Kidney epithelial cell (primary cell): ENCODE results near the gene SLC35F5. TPM values are rescaled to one million over a fixed set of nuclear protein-coding genes. Genes with fewer than 3 reads are reported as not detected.

ENCODE experiments used
- DNase-seq: peaks from one replicate; pipeline ENCODE4 v3.0.0-alpha.2; 2010; ENCODE audit warnings: low read depth
- H3K27me3 ChIP-seq: 2 replicates; pipeline ENCODE4 v1.6.0; 2011; ENCODE audit warnings: low read length; ENCODE audit not compliant: control insufficient read depth, insufficient read depth
- H3K36me3 ChIP-seq: 2 replicates; pipeline ENCODE4 v1.5.1; 2011; ENCODE audit warnings: low read length; ENCODE audit not compliant: control insufficient read depth, insufficient read depth
- H3K4me3 ChIP-seq: 2 replicates; pipeline ENCODE4 v1.5.1; 2011; ENCODE audit warnings: low read depth, mild to moderate bottlenecking, control low read depth, low read length
- CTCF ChIP-seq: IDR thresholded peaks from 2 replicates; pipeline ENCODE4 v1.5.1; 2011; ENCODE audit warnings: mild to moderate bottlenecking, moderate library complexity, low read length, control low read depth, inconsistent platforms; ENCODE audit not compliant: insufficient read depth, poor library complexity, severe bottlenecking
- total RNA-seq: library from RNA; depleted of rRNA; stranded (reverse); fragments of >200 nt; gene quantifications from 2 replicates; pipeline ENCODE4 v1.2.3, GENCODE V29; 2015

SLC35F5 gene
- total RNA-seq, 1 donor from 2014 or later = 61.7 TPM

DNA sequence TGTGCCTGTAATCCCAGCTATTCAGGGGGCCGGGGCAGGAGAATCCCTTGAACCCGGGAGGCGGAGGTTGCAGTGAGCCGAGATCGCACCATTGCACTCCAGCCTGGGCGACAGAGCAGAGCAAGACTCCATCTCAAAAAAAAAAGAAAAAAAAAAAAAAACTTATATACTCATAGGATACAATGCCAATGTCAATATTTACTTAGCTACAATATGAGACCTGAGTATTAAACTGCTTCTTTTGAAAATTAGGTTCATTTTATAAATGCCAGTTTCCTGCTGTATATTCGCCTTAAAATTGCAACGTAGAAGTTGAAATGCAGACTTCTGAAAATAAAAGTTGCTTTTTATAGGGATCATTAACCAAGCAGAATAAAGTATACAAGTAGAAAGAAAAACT is 2.3 kb downstream of the SLC35F5 start:
- no peak for TF ChIP-seq CTCF
- peak overlapping the region; percentile 93 for H3K4me3 ChIP-seq
- peaks cover 2% of the 10 kb centered on the region for H3K36me3 ChIP-seq
- DNase-seq = no peak
- H3K27me3 ChIP-seq = no peaks in the 10 kb centered on the region

GRCh38 chr2:113750385-113750784 is 6.1 kb downstream of the SLC35F5 start:
- Histone ChIP-seq H3K27me3 (no peaks in the 10 kb centered on the region), H3K4me3 (no peak overlapping the region), H3K36me3 (peaks cover 2% of the 10 kb centered on the region)
- no peak for DNase-seq
- TF ChIP-seq CTCF = no peak

DNA sequence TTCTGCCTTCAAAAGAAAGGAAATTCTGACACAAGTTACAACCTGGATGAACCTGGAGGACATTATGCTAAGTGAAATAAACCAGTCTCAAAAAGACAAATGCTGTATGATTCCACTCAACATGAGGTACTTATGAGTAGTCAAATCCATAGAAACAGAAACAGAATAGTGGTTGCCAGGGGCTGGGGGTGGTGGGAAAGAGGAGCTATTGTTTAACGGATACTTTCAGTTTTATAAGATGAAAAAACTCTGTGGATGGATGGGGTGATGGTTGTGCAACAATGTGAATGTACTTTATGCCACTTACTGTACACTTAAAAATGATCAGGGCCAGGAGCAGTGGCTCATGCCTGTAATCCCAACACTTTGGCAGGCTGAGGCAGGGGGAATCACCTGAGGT is 15.4 kb downstream of the SLC35F5 start:
- no peak for TF ChIP-seq CTCF
- Histone ChIP-seq H3K36me3 (no peaks in the 10 kb centered on the region), H3K4me3 (no peak overlapping the region), H3K27me3 (no peaks in the 10 kb centered on the region)
- DNase-seq = no peak

DNA sequence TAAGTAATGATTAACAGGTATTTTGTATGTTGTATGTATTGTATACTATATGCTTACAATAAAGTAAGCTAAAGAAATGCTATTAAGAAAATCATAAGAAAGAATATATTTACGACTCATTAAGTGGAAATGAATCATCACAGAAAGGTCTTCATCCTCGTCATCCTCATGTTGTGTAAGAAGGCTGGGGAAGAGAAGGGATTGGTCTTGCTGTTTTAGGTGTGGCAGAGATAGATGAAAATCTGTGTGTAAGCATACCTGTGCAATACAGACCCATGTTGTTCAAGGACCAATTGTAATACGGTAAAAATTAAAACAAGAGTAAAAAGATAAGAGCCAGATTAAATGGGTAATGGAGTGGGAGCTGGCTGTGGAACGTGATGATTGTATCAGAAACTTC is 16.6 kb downstream of the SLC35F5 start:
- no peaks in the 10 kb centered on the region for H3K27me3 ChIP-seq
- no peak for TF ChIP-seq CTCF
- no peak overlapping the region for H3K4me3 ChIP-seq
- no peaks in the 10 kb centered on the region for H3K36me3 ChIP-seq
- no peak for DNase-seq

- no peak for DNase-seq
- Histone ChIP-seq H3K4me3 (no peak overlapping the region), H3K36me3 (no peaks in the 10 kb centered on the region), H3K27me3 (no peaks in the 10 kb centered on the region)
- no peak for TF ChIP-seq CTCF
Measured at GRCh38 chr2:113734185-113734584, 22.3 kb downstream of the SLC35F5 start.

- H3K27me3 ChIP-seq = no peaks in the 10 kb centered on the region
Measured at GRCh38 chr2:113724010-113724409, 32.4 kb downstream of the SLC35F5 start.

More at GRCh38 chr2:113724010-113724409, 32.4 kb downstream of the SLC35F5 start:
- no peak for TF ChIP-seq CTCF
- no peak for DNase-seq
- H3K4me3 ChIP-seq = no peak overlapping the region
- H3K36me3 ChIP-seq = no peaks in the 10 kb centered on the region
